HCT116 (cell line): ENCODE data around the gene PHYHIPL. TPM values are rescaled to one million over a fixed set of nuclear protein-coding genes. Genes with fewer than 3 reads are reported as not detected.

Experiments
- ATAC-seq: fragments of 200-7000 bp; cut with Tn5 transposase; 2 replicates; pipeline ENCODE4 v1.9.1; 2020; ENCODE audit warnings: mild to moderate bottlenecking, moderate library complexity
- BruUV-seq: library from RNA; stranded (reverse); fragments of 400-500 nt; replicated peaks from 2 replicates; lab custom pipeline; 2021; lab: Mats Ljungman, UMichigan
- CTCF ChIA-PET: fragments of 300-600 bp; sonication (Branson Sonifier 250); formaldehyde crosslinking; loops from one replicate; lab custom pipeline; 2021; ENCODE audit warnings: antibody characterized with exemption; lab: Charles Lee
- POLR2A ChIA-PET: fragments of 300-600, 350-600 bp; sonication (Branson Sonifier 250); formaldehyde crosslinking; loops from one replicate; lab custom pipeline; 2021; ENCODE audit warnings: antibody characterized with exemption; lab: Charles Lee
- RAD21 ChIA-PET, 2 experiments: fragments of 300-600 bp; sonication (Branson Sonifier 250); formaldehyde crosslinking; loops; one replicate each; lab custom pipeline; 2023; ENCODE audit warnings: low total read pairs in 2 of 2; ENCODE audit not compliant: uncharacterized antibody in 2 of 2, unreplicated experiment in 2 of 2, low non-redundant PET in 1 of 2; lab: Charles Lee
- DNase-seq: peaks from one replicate; pipeline ENCODE4 v3.0.0-alpha.2; 2010; ENCODE audit warnings: low read depth, low spot score
- H2AFZ ChIP-seq: fragments of 200-600 bp; shearing (Covaris generic), sonication (generic); 2 replicates; pipeline ENCODE4 v1.6.1; 2017; ENCODE audit warnings: low read depth, mixed run types, mixed read lengths, antibody characterized with exemption, low read length; ENCODE audit not compliant: poor library complexity, severe bottlenecking
- H3K27ac ChIP-seq: 2 replicates; pipeline ENCODE4 v1.5.1; 2012; ENCODE audit warnings: low read depth, low read length
- H3K27me3 ChIP-seq: fragments of 200-600 bp; sonication (generic); 2 replicates; pipeline ENCODE4 v1.6.1; 2016; ENCODE audit warnings: mixed run types, low read length, mixed read lengths; ENCODE audit not compliant: insufficient read depth
- H3K36me3 ChIP-seq, 2 experiments: fragments of 200-500 bp in 1 of 2; fragments of 200-600 bp in 1 of 2; sonication (Bioruptor generic) in 1 of 2; sonication (generic) in 1 of 2; 2 replicates each; pipeline versions ENCODE4 v1.5.1 to v1.6.1; 2014 to 2016; ENCODE audit warnings: low read length in 2 of 2, inconsistent platforms in 1 of 2, mixed read lengths in 1 of 2, mixed run types in 1 of 2; ENCODE audit not compliant: insufficient read depth in 2 of 2, control insufficient read depth in 1 of 2
- H3K4me1 ChIP-seq, 2 experiments: fragments of 200-600 bp in 1 of 2; sonication (generic) in 1 of 2; 2 replicates each; pipeline versions ENCODE4 v1.5.1 to v1.6.1; 2012 to 2017; ENCODE audit warnings: low read length in 2 of 2, inconsistent platforms in 1 of 2, mild to moderate bottlenecking in 1 of 2, mixed read lengths in 1 of 2, mixed run types in 1 of 2, moderate library complexity in 1 of 2; ENCODE audit not compliant: insufficient read depth in 2 of 2, control insufficient read depth in 1 of 2
- H3K4me2 ChIP-seq: fragments of 200-600 bp; sonication (generic); 2 replicates; pipeline ENCODE4 v1.6.1; 2017; ENCODE audit warnings: mixed run types, low read length, mixed read lengths
- H3K4me3 ChIP-seq, 2 experiments: fragments of 200-600 bp in 1 of 2; sonication (generic) in 1 of 2; replicated peaks in 1 of 2; 2 replicates each; pipeline ENCODE4 v1.5.1; 2011 to 2016; ENCODE audit warnings: low read length in 2 of 2, control low read depth in 1 of 2, low read depth in 1 of 2, mild to moderate bottlenecking in 1 of 2, mixed read lengths in 1 of 2, mixed run types in 1 of 2
- H3K79me2 ChIP-seq: fragments of 200-600 bp; sonication (generic); 2 replicates; pipeline ENCODE4 v1.6.1; 2017; ENCODE audit warnings: mild to moderate bottlenecking, mixed run types, low read length, moderate library complexity, mixed read lengths; ENCODE audit not compliant: insufficient read depth
- H3K9ac ChIP-seq: fragments of 200-600 bp; sonication (generic); 2 replicates; pipeline ENCODE4 v1.6.1; 2016; ENCODE audit warnings: low read length, mixed read lengths
- H3K9me2 ChIP-seq: fragments of 200-600 bp; sonication (generic), shearing (Covaris generic); 2 replicates; pipeline ENCODE4 v1.6.1; 2017; ENCODE audit warnings: mixed run types, mild to moderate bottlenecking, moderate library complexity; ENCODE audit not compliant: insufficient read depth
- H3K9me3 ChIP-seq, 2 experiments: fragments of 200-500 bp in 1 of 2; fragments of 200-600 bp in 1 of 2; sonication (Bioruptor generic) in 1 of 2; sonication (generic) in 1 of 2; 2 replicates each; pipeline ENCODE4 v1.6.1; 2014 to 2017; ENCODE audit warnings: low read length in 2 of 2, mixed read lengths in 2 of 2, inconsistent platforms in 1 of 2, low read depth in 1 of 2, mild to moderate bottlenecking in 1 of 2, mixed run types in 1 of 2, moderate library complexity in 1 of 2; ENCODE audit not compliant: control insufficient read depth in 1 of 2, insufficient read depth in 1 of 2
- H4K20me1 ChIP-seq: fragments of 200-600 bp; sonication (generic), shearing (Covaris generic); 2 replicates; pipeline ENCODE4 v1.6.1; 2017; ENCODE audit warnings: mixed run types, mild to moderate bottlenecking, moderate library complexity; ENCODE audit not compliant: insufficient read depth
- ATF3 ChIP-seq: IDR thresholded peaks from 2 replicates; pipeline ENCODE4 v1.6.1; 2012
- CBX3 ChIP-seq: IDR thresholded peaks from 2 replicates; pipeline ENCODE4 v1.6.1; 2012; ENCODE audit warnings: low read depth
- CEBPB ChIP-seq: IDR thresholded peaks from 2 replicates; pipeline ENCODE4 v1.6.1; 2012; ENCODE audit warnings: low read depth
- CTCF ChIP-seq, 3 experiments: fragments of 200-600 bp in 1 of 3; sonication (generic) in 1 of 3; IDR thresholded peaks in 2 of 3; conservative IDR thresholded peaks in 1 of 3; 2 replicates each; pipeline ENCODE4 v1.5.1; 2012 to 2017; ENCODE audit warnings: low read depth in 2 of 3, low read length in 2 of 3, antibody characterized with exemption in 1 of 3, borderline replicate concordance in 1 of 3, control low read depth in 1 of 3, mild to moderate bottlenecking in 1 of 3, mixed read lengths in 1 of 3, mixed run types in 1 of 3, moderate library complexity in 1 of 3; ENCODE audit not compliant: insufficient read depth in 1 of 3
- EZH2 ChIP-seq: fragments of 200-600 bp; sonication (generic); IDR thresholded peaks from 2 replicates; pipeline ENCODE4 v1.6.1; 2017; ENCODE audit warnings: antibody characterized with exemption, mixed run types
- EZH2phosphoT487 ChIP-seq: fragments of 200-600 bp; IDR thresholded peaks from 2 replicates; pipeline ENCODE4 v1.6.1; 2018; ENCODE audit warnings: antibody characterized with exemption, borderline replicate concordance
- FOSL1 ChIP-seq: IDR thresholded peaks from 2 replicates; pipeline ENCODE4 v1.6.1; 2012; ENCODE audit warnings: low read depth
- MAX ChIP-seq: IDR thresholded peaks from 2 replicates; pipeline ENCODE4 v1.6.1; 2012
- POLR2A ChIP-seq: IDR thresholded peaks from 2 replicates; pipeline ENCODE4 v1.7.0; 2011; ENCODE audit warnings: borderline replicate concordance; ENCODE audit not compliant: insufficient read depth, insufficient read length; ENCODE audit errors: extremely low read depth
- RAD21 ChIP-seq: IDR thresholded peaks from 2 replicates; pipeline ENCODE4 v1.6.1; 2012; ENCODE audit warnings: low read depth, mild to moderate bottlenecking
- SP1 ChIP-seq: IDR thresholded peaks from 2 replicates; pipeline ENCODE4 v1.6.1; 2012; ENCODE audit warnings: low read depth
- SRF ChIP-seq: IDR thresholded peaks from 2 replicates; pipeline ENCODE4 v1.6.1; 2012; ENCODE audit warnings: low read depth
- TCF7L2 ChIP-seq: IDR thresholded peaks from 2 replicates; pipeline ENCODE4 v1.7.0; 2011; ENCODE audit warnings: borderline replicate concordance, inconsistent platforms; ENCODE audit not compliant: insufficient read depth, insufficient read length; ENCODE audit errors: extremely low read depth
- ZBTB33 ChIP-seq: IDR thresholded peaks from 2 replicates; pipeline ENCODE4 v1.6.1; 2011; ENCODE audit warnings: mild to moderate bottlenecking, low read length, moderate library complexity; ENCODE audit not compliant: insufficient replicate concordance; ENCODE audit errors: extremely low read depth
- intact Hi-C: fragments of 100-400 bp; cut with micrococcal nuclease; formaldehyde crosslinking; loops from 2 replicates; pipeline ENCODE4 v1.10.0; 2022
- total RNA-seq: library from RNA; stranded (reverse); gene quantifications from one replicate; pipeline ENCODE4 v1.2.1, GENCODE V29; 2021; ENCODE audit not compliant: unreplicated experiment

The PHYHIPL gene
- total RNA-seq, 1 experiment from 2014 or later = not detected

GRCh38 chr10:59126991-59127390, 49.5 kb upstream of the PHYHIPL start:
- no peak for TF ChIP-seq CBX3
- TF ChIP-seq CEBPB = no peak
- TF ChIP-seq EZH2 = no peak
- TF ChIP-seq CTCF (IDR thresholded peaks at IDR 0.05 in 2 of 3, conservative IDR thresholded peaks at IDR 0.05 in 1 of 3; ENCODE audit: borderline replicate concordance in 1 of 3, insufficient read depth in 1 of 3, low read depth in 2 of 3, low read length in 2 of 3) = no peak
- TF ChIP-seq RAD21 = no peak
- no peak for TF ChIP-seq TCF7L2
- no peak for TF ChIP-seq FOSL1
- no peak for TF ChIP-seq MAX
- TF ChIP-seq ZBTB33 = no peak
- TF ChIP-seq EZH2phosphoT487 = no peak
- TF ChIP-seq SRF = no peak
- no peak for TF ChIP-seq ATF3
- TF ChIP-seq SP1 = no peak
- no peak for TF ChIP-seq POLR2A
- H4K20me1 ChIP-seq = no peaks in the 10 kb centered on the region; the same call in 1 of the 2 replicates
- intact Hi-C loops = no loop called here
- no peaks in the 10 kb centered on the region for H3K79me2 ChIP-seq
- ChIA-PET POLR2A (no interaction called here), RAD21 (no interaction called here), CTCF (no interaction called here)
- 0 out of 2 replicates have a peak, but pooled peaks cover under 1% of the 10 kb centered on the region for H3K27me3 ChIP-seq
- H3K9me3 ChIP-seq = no peaks in the 10 kb centered on the region
- no peak overlapping the region for H3K4me3 ChIP-seq
- H3K36me3 ChIP-seq = no peaks in the 10 kb centered on the region
- no peaks in the 10 kb centered on the region for H3K9me2 ChIP-seq
- H3K4me2 ChIP-seq = no peak overlapping the region
- ATAC-seq (no peak), DNase-seq (no peak)
- no peak overlapping the region for H2AFZ ChIP-seq
- no peak overlapping the region for H3K9ac ChIP-seq
- H3K27ac ChIP-seq = no peak overlapping the region
- H3K4me1 ChIP-seq = no peaks in the 10 kb centered on the region
- BruUV-seq = no TSS peak
